GM18951 (cell line): ENCODE data around the gene ATRN.
"Not testable (repeated sequence)": the region's sequence is repeated elsewhere in the genome, so short reads cannot be mapped to it uniquely, and the experiment has no call there.

Experiments used
- POLR2A ChIP-seq: IDR thresholded peaks from 4 replicates; pipeline ENCODE4 v1.6.1; 2011; ENCODE audit warnings: mild to moderate bottlenecking; ENCODE audit not compliant: insufficient read length, insufficient read depth; ENCODE audit errors: extremely low read depth
- in situ Hi-C: fragments of 300-500 bp; cut with MboI; formaldehyde crosslinking; loops from one replicate; pipeline ENCODE4 v1.12.0; 2022; ENCODE audit warnings: low sequenced_read_pairs, mixed read lengths, inconsistent platforms; ENCODE audit not compliant: unreplicated experiment

ATRN gene

DNA sequence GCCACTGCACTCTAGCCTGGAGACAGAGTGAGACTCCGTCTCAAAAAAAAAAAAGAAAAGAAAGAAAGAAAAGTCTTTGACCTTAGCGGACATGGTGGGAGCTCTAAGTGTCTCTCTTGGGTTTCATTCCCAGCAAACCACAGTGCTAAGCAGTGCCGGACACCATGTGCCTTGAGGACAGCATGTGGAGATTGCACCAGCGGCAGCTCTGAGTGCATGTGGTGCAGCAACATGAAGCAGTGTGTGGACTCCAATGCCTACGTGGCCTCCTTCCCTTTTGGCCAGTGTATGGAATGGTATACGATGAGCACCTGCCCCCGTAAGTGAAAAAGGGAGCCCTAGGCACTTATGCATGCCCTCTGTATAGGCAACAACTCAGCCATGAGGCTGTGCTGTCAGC, 112.9 kb downstream of the ATRN start:
- TF ChIP-seq POLR2A, result no peak
- in situ Hi-C loops, result no loop called here

DNA sequence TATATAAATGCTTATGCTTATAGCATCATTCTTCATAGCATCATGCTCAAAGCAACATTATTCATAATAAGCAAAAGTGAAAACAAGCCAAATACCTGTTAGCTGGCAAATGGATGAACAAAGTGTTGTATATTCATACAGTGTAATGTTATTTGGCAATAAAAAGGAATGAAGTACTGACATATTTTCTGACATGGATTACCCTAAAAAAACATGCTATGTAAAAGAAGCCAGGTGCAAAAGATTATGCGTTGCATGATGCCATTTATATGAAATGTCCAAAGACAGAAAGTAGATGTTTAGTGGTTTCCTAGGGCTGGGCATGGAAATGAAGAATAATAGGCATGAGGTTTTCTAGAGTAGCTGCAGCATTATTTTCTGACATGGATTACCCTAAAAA, 115.3 kb downstream of the ATRN start:
- in situ Hi-C loops, result no loop called here

DNA sequence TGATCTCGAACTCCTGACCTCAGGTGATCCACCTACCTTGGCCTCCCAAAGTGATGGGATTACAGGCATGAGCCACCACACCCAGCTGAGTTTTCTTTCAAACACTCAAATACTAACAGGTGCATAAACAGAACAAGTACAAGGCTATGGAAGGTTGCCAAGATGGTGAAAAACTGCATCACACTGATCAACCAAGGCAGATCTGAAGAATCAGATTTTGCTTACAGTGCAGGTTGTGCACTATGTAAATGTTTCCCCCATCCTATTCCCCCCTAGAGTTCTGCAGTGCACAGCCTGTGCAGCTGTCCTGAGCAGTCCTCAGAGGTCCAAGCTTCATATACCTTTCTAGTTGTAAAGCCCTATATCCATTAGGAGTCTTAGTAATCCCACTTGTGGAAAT, 119.3 kb downstream of the ATRN start:
- no peak for TF ChIP-seq POLR2A
- in situ Hi-C loops, result no loop called here

More for the DNA sequence above, 115.3 kb downstream of the ATRN start:
- no peak for TF ChIP-seq POLR2A

DNA sequence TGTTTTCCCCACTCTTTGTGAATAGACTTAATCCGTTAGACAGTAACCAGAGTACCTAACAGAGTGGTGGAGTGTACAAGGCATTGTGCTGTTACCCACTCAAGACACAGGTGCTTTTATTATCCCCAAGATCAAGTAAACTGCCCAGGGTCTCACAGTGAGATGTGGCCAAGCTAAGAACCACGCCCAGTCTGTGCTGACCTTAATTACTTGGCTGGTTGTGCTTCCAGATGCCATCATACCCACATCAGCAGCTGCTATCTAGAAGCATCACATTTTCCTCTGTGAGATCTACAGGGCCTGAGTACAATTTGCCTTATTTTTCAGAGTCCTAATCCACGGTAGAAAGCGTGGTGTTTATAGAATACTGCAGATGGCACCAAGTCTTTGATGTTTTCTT, 122.1 kb downstream of the ATRN start:
- in situ Hi-C loops, result no loop called here
- TF ChIP-seq POLR2A, result no peak

DNA sequence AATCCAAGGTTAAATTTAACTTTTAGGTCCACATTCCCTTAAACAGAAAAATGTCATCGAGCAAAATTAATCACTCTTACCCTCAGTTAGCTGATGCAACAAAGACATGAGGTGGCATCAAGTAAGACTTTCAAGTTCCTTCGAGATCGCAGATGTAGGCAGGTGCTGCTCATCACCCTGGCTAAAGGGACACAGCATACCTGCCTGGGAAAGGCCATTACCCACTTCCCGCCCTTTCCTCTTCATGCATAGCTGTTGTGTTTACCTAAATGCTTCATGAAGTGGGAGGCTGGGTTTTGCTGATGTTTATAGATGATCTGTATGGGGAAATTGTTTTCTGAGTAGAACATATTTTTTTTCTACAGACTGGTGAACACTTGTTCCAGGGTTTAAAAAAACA, 124.7 kb downstream of the ATRN start:
- in situ Hi-C loops, result no loop called here
- TF ChIP-seq POLR2A, result no peak

DNA sequence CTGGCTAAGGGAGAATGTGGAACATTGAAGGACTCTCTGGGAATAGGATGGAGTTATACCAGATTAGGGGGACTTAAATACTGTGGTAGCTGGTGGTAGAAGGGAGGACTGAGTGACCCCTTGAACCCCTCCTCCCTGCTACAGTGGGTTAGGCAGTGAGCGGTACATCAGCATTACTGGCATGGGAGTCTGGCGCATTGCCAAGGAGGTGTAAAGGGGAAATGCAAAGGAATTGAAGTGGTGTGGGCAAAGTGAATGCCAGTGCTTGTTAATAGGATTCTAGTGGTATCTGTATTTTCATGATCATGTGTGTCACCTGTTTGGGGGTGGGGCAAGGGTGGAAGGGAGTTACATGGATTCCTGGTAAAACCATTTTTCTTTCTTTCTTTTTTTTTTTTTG, 132.3 kb downstream of the ATRN start:
- in situ Hi-C loops, result no loop called here
- no peak for TF ChIP-seq POLR2A

DNA sequence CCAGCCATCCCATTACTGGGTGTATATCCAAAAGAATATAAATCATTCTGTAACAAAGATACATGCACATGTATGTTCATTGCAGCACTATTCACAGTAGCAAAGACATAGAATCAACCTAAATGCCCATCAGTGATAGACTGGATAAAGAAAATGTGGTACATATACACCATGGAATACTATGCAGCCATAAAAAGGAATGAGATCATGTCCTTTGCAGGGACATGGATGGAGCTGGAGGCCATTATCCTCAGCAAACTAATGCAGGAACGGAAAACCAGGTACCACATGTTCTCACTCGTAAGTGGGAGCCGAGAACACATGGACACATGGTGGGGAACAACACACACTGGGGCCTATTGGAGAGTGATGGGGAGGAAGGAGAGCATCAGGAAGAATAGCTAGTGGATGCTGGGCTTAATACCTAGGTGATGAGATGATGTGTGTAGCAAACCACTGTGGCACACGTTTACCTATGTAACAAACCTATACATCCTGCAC, 134.6 kb downstream of the ATRN start:
- in situ Hi-C loops, result not testable (repeated sequence)

DNA sequence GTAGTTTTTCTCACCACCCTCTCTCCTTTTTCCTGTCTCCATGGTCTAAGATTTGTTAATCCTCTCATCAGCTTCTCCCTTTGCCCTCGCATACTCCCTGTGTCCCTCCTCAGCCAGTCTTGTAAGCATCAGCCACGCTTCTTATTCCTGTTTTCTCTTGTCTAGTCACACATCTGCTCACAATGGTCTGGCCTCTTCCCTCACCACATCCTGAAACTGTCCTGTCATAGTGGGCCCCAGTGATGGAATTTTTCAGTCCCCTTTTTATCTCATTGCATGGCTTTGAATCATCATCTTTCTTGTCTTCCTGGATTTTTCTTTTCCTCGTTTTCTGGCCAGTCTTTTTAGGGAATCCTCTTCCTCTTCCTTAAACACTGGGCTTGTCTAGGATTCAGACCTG, 135.2 kb downstream of the ATRN start:
- TF ChIP-seq POLR2A, result no peak
- in situ Hi-C loops, result no loop called here

DNA sequence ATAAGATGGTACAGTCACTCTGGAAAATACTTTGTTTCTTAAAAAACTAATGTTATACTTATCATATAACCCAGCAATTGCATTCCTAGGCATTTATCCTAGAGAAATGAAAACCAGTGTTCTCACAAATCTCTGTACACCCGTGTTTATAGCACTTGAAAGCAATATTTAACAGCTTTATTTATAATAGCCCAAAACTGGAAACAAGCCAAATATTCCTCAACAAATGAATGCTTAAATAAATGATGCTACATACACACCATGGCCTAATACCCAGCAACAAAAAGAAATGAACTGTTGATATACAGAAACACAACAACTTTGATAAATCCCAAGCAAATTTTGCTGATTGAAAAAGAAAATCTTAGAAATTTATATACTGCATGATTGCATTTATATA, 141.1 kb downstream of the ATRN start:
- no peak for TF ChIP-seq POLR2A
- in situ Hi-C loops, result no loop called here

DNA sequence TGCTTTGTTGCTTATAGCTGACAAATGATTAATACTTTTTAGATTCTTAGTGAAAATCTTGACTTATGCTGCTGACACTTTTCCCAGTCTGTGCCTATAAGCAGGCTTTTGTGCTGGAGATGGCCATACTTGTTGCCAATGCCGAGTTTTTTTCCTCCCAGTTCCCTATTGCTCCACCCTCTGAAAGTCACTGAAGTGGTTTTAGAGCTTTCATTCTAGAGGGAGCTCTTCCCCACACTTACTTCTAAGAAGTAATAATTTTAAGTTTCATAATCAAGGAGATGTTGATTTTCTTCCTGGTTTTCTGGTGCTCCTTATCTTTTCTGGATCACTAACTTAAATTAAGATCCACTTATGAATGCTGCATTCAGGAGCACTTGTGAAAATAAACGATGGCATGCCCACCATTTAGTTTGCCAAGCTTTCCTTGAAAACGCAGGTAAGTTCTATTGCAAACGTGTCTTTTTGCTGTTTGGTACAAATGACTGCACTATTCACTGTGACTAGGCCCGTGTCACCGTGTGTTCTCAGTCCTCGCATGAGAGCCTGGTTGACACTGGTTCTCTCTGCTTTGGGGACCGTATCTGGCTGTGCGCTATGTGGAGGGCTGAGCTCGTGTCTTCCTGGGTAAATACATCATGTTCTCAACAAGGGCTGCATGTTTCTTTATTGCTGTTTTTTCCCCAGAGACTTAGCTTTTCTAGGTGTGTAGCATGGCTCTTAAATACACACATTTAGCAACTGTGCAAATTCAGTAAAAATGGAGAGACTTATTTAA, 142.2 kb downstream of the ATRN start:
- TF ChIP-seq POLR2A, result no peak
- in situ Hi-C loops, result no loop called here

DNA sequence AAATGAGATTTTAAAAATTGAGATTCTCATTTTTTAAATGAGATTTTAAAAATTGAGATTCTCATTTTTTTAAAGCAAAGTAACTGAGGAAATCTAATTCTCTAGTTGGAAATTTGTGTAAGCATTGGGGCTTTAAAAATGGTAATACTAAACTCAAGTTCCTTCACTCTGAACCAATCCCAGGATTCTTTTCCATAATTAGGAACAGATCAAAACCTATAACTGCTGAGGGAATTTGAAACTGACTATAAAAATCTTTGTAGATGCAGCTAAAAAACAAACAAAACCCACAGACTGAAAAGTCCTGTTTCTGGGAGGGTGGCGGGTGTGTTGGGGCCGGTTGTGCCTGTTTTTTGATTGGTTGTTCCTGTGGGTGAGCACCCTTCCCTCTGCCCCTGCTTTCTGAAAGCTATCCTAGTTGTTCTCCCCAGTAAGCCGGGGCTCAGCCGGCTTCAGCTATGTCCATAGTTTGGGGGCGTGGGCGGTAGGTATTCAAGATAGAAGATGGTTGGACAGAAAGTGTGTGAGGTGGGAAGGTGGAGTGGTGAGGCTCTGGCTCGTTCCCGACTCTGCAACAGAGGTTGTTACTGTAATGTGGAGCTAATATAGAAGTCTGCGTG, 143.1 kb downstream of the ATRN start:
- in situ Hi-C loops, result no loop called here
- TF ChIP-seq POLR2A, result no peak

DNA sequence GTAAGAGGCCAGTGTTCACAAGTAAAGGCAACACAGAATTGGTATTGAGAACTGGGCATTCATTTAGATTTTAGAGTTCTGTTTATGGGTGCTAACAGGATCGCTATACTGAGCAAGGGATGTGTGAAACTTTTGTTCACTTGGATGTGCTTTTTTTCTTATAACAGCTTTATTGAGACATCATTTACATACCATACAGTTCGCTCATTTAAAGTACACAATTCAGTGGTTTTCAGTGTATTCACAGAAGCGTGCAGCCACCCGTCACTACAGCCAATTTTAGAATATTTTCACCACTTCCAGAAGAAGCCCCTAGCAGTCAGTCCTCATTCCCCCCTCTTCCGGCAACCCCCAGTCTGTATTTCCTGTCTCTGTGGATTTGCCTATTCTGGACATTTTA, 143.6 kb downstream of the ATRN start:
- in situ Hi-C loops, result no loop called here
- TF ChIP-seq POLR2A, result no peak

DNA sequence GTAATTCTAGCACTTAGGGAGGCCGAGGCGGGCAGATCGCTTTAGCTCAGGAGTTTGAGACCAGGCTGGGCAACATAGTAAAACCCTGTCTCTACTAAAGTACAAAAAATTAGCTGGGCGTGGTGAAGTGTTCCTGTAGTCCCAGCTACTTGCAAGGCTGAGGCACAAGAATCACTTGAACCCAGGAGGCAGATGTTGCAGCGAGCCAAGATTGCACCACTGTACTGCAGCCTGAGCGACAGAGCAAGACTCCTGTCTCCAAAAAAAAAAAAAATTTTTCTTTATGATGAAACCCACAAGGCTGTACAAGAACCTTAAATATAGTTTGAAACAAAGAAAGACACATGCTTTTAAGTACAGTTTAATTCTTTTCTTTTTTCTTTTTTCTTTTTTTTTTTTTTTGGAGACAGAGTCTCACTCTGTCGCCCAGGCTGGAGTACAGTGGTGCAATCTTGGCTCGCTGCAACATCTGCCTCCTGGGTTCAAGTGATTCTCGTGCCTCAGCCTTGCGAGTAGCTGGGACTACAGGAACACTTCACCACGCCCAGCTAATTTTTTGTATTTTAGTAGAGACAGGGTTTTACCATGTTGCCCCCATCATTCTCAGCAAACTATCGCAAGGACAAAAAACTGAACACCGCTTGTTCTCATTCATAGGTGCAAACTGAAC, 144.5 kb downstream of the ATRN start:
- in situ Hi-C loops, result not testable (repeated sequence)

DNA sequence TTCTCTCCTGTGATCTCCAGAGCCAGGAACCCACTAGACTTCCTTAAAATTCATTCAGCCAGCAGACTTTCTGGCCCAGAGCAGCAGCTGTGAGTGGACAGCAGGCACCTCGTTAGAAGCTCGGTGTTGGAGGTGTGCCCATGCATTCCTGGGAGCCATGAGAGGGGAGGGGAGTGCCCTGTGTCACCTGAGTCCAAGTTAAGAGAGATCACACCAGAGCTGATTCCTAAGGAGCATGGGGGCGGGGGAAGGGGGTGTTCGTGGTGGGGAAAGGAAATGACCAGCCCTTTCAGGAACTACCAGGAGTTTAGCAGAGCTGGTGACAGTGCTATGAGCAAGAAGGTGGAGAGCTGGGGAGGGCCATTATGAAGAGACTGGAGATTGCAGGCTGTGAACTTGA, 145.4 kb downstream of the ATRN start:
- in situ Hi-C loops, result no loop called here
- no peak for TF ChIP-seq POLR2A

DNA sequence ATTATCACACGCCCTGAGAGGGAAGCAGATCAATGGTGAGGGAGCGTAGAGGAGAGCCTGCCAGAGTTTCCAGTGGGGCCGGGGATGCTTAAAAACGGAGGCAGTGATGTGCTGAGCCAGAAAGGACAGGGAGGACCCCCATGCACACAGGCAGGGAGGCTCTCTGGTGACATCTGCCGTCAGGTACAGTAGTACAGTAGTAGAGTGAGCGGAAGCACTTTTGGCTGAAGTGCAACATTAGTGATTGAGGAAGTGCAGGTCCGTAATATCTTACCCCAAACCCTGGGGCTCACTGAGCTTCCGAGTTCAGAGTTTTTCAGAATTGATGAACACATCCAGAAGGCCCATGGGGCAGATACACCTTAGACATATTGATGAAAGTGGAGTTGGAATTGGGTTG, 150.3 kb downstream of the ATRN start:
- in situ Hi-C loops, result no loop called here

More for the DNA sequence above, 150.3 kb downstream of the ATRN start:
- TF ChIP-seq POLR2A, result no peak
